Limb (tissue), 2 donors: Measurements from ENCODE around the gene CTH.
"Not testable (repeated sequence)": the region's sequence is repeated elsewhere in the genome, so short reads cannot be mapped to it uniquely, and the experiment has no call there.

ENCODE experiments used
- DNase-seq, 2 donors: peaks; one replicate each; pipeline ENCODE4 v3.0.0-alpha.2; 2016; ENCODE audit errors: extremely low spot score in 2 of 2

Gene CTH

GRCh38 chr1:70405780-70406416 lies 5.2 kb upstream of the CTH start:
- DNase-seq: no peak

GRCh38 chr1:70409136-70409535 lies 1.9 kb upstream of the CTH start:
- no peak for DNase-seq

- no peak for DNase-seq
These were observed 334 bp downstream of the CTH start for GRCh38 chr1:70411360-70411844.

GRCh38 chr1:70415882-70416281 lies 4.8 kb downstream of the CTH start:
- no peak for DNase-seq

GRCh38 chr1:70418973-70419734 lies 8.1 kb downstream of the CTH start:
- not testable (repeated sequence) for DNase-seq

- no peak for DNase-seq
These were observed 9.3 kb downstream of the CTH start for GRCh38 chr1:70420320-70420719.

GRCh38 chr1:70426154-70427131 lies 15.4 kb downstream of the CTH start:
- DNase-seq: no peak

GRCh38 chr1:70427976-70428375 lies 16.9 kb downstream of the CTH start:
- DNase-seq: no peak

- no peak for DNase-seq
These were observed 18.2 kb downstream of the CTH start for GRCh38 chr1:70429219-70429618.

- no peak for DNase-seq
These were observed 18.7 kb downstream of the CTH start for GRCh38 chr1:70429757-70430156.

GRCh38 chr1:70431317-70431716 lies 20.2 kb downstream of the CTH start:
- no peak for DNase-seq

GRCh38 chr1:70431874-70432273 lies 20.8 kb downstream of the CTH start:
- no peak for DNase-seq

- DNase-seq: no peak
These were observed 23.3 kb downstream of the CTH start for GRCh38 chr1:70434253-70434859.

GRCh38 chr1:70436622-70437251 lies 25.7 kb downstream of the CTH start:
- DNase-seq: peak in 1 of 2 donors; percentile 14

- no peak for DNase-seq
These were observed 27.5 kb downstream of the CTH start for GRCh38 chr1:70438529-70438928.

GRCh38 chr1:70440642-70441391 lies 29.7 kb downstream of the CTH start:
- no peak for DNase-seq

GRCh38 chr1:70441392-70442035 lies 30.4 kb downstream of the CTH start:
- DNase-seq: no peak

GRCh38 chr1:70442490-70442889 lies 31.4 kb downstream of the CTH start:
- DNase-seq: no peak

GRCh38 chr1:70443739-70444138 lies 32.7 kb downstream of the CTH start:
- no peak for DNase-seq

- DNase-seq: no peak
These were observed 38.0 kb downstream of the CTH start for GRCh38 chr1:70449049-70449448.
